ENCODE data around the gene PEX26. TPM values are rescaled to one million over a fixed set of nuclear protein-coding genes. Genes with fewer than 3 reads are reported as not detected.

PEX26 gene
- total and polyA plus RNA-seq, 4 donors, result 3.5 to 21.0 (median 16.9) TPM

DNA sequence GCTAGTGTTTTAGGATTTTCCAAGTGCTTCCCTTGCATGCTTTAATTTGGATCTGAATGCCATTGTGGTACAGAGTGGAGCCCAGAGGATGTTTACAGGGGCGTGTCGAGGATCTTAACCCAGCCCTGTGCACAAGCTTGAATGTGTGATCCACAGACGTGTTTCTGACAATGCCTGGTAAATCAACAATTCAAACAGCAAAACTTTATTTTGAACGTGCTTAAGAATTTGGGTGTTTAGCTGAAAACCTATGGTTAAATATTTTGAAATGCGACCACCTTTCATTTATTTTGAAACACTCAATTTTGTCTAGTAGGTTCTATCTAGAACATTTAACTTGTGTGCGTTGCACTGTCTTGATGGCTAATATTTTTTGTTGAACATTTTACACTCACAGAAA lies 34.6 kb downstream of the PEX26 start:
- H3K9ac ChIP-seq (ENCODE audit: low read depth in 1 of 2, low read length in 2 of 2), result no peak overlapping the region
- H3K36me3 ChIP-seq (ENCODE audit: control insufficient read depth in 4 of 4, insufficient read depth in 3 of 4, low read depth in 1 of 4, low read length in 3 of 4), result no peaks in the 10 kb centered on the region
- H3K9me3 ChIP-seq (ENCODE audit: control insufficient read depth in 4 of 4, low read length in 3 of 4), result no peaks in the 10 kb centered on the region
- TF ChIP-seq, protein P1, sequence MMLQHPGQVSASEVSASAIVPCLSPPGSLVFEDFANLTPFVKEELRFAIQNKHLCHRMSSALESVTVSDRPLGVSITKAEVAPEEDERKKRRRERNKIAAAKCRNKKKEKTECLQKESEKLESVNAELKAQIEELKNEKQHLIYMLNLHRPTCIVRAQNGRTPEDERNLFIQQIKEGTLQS (IDR thresholded peaks at IDR 0.05), result no peak
- TF ChIP-seq RXRA (IDR thresholded peaks at IDR 0.05), result no peak
- TF ChIP-seq, protein P2, sequence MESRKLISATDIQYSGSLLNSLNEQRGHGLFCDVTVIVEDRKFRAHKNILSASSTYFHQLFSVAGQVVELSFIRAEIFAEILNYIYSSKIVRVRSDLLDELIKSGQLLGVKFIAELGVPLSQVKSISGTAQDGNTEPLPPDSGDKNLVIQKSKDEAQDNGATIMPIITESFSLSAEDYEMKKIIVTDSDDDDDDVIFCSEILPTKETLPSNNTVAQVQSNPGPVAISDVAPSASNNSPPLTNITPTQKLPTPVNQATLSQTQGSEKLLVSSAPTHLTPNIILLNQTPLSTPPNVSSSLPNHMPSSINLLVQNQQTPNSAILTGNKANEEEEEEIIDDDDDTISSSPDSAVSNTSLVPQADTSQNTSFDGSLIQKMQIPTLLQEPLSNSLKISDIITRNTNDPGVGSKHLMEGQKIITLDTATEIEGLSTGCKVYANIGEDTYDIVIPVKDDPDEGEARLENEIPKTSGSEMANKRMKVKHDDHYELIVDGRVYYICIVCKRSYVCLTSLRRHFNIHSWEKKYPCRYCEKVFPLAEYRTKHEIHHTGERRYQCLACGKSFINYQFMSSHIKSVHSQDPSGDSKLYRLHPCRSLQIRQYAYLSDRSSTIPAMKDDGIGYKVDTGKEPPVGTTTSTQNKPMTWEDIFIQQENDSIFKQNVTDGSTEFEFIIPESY (IDR thresholded peaks at IDR 0.05), result no peak
- TF ChIP-seq HNF4G (IDR thresholded peaks at IDR 0.05), result no peak
- TF ChIP-seq FOXA1 (IDR thresholded peaks at IDR 0.05), result no peak
- TF ChIP-seq, protein P3, sequence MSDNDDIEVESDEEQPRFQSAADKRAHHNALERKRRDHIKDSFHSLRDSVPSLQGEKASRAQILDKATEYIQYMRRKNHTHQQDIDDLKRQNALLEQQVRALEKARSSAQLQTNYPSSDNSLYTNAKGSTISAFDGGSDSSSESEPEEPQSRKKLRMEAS (IDR thresholded peaks at IDR 0.05), result no peak
- TF ChIP-seq, protein P4, sequence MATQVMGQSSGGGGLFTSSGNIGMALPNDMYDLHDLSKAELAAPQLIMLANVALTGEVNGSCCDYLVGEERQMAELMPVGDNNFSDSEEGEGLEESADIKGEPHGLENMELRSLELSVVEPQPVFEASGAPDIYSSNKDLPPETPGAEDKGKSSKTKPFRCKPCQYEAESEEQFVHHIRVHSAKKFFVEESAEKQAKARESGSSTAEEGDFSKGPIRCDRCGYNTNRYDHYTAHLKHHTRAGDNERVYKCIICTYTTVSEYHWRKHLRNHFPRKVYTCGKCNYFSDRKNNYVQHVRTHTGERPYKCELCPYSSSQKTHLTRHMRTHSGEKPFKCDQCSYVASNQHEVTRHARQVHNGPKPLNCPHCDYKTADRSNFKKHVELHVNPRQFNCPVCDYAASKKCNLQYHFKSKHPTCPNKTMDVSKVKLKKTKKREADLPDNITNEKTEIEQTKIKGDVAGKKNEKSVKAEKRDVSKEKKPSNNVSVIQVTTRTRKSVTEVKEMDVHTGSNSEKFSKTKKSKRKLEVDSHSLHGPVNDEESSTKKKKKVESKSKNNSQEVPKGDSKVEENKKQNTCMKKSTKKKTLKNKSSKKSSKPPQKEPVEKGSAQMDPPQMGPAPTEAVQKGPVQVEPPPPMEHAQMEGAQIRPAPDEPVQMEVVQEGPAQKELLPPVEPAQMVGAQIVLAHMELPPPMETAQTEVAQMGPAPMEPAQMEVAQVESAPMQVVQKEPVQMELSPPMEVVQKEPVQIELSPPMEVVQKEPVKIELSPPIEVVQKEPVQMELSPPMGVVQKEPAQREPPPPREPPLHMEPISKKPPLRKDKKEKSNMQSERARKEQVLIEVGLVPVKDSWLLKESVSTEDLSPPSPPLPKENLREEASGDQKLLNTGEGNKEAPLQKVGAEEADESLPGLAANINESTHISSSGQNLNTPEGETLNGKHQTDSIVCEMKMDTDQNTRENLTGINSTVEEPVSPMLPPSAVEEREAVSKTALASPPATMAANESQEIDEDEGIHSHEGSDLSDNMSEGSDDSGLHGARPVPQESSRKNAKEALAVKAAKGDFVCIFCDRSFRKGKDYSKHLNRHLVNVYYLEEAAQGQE (IDR thresholded peaks at IDR 0.05), result no peak
- no peak for TF ChIP-seq SP1 (IDR thresholded peaks at IDR 0.05)
- no peak for TF ChIP-seq EGR1 (IDR thresholded peaks at IDR 0.05; ENCODE audit: low read depth in 2 of 2)
- peaks cover 0 to 17% (median 11%) of the 10 kb centered on the region in 4 donors for H3K4me1 ChIP-seq (ENCODE audit: control insufficient read depth in 4 of 4, insufficient read depth in 4 of 4, low read length in 3 of 4)
- DNase-seq (ENCODE audit: low spot score), result no peak
- no peak overlapping the region for H3K4me3 ChIP-seq (ENCODE audit: low read depth in 1 of 3, low read length in 3 of 3)
- H3K27ac ChIP-seq (ENCODE audit: low read depth in 1 of 2, low read length in 2 of 2), result no peak overlapping the region
- H3K27me3 ChIP-seq (ENCODE audit: control insufficient read depth in 4 of 4, insufficient read depth in 4 of 4, low read length in 3 of 4), result no peaks in the 10 kb centered on the region
- 87% methylated on average over 6 of the region's 6 CpGs for WGBS

DNA sequence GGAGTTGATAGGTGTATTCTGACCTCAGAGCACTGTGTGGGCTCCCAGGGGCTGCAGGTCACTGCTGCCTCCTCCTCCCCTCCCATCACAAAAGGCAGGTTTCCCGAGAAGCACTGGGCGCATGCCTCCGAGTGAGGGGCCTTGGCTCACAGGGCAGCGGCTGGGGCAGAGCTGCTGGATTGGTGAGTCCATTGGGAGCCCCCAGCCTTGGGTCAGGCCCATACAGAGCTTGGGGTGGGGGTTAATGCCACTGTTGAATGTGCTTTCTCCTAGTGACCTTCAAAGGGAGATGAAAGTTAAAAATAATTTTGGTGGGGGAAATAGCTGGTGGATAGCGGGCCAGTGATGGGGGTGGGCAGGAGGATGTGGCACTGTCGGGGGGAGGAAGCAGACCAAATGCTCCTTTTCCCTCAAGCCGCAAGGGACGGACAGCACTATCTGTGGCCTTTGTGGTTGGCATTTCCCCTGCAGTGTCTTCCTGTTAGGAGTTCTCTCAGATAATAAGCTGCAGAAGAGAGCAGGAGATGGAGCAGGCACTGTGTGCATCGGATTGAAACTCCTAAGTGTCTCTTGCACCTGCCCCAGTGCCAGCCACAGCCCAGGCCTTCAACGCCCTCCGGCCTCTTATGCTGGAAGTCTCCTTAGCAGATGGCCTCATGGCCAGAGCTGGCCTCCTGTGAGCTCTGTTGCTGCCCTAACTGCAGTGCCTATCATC lies 36.0 kb downstream of the PEX26 start:
- Histone ChIP-seq H3K27me3 (ENCODE audit: control insufficient read depth in 4 of 4, insufficient read depth in 4 of 4, low read length in 3 of 4) (no peaks in the 10 kb centered on the region), H3K9ac (ENCODE audit: low read depth in 1 of 2, low read length in 2 of 2) (no peak overlapping the region), H3K36me3 (ENCODE audit: control insufficient read depth in 4 of 4, insufficient read depth in 3 of 4, low read depth in 1 of 4, low read length in 3 of 4) (no peaks in the 10 kb centered on the region), H3K9me3 (ENCODE audit: control insufficient read depth in 4 of 4, low read length in 3 of 4) (no peaks in the 10 kb centered on the region), H3K4me1 (ENCODE audit: control insufficient read depth in 4 of 4, insufficient read depth in 4 of 4, low read length in 3 of 4) (peaks cover 0 to 17% (median 11%) of the 10 kb centered on the region in 4 donors), H3K27ac (ENCODE audit: low read depth in 1 of 2, low read length in 2 of 2) (no peak overlapping the region), H3K4me3 (ENCODE audit: low read depth in 1 of 3, low read length in 3 of 3) (no peak overlapping the region)
- WGBS, result 83% methylated on average over 11 of the region's 11 CpGs
- DNase-seq (ENCODE audit: low spot score), result no peak
- TF ChIP-seq GABPA (IDR thresholded peaks at IDR 0.05 in 1 of 2, conservative IDR thresholded peaks at IDR 0.05 in 1 of 2) (no peak), HNF4A (conservative IDR thresholded peaks at IDR 0.05) (no peak), FOXA1 (IDR thresholded peaks at IDR 0.05) (no peak), RXRA (IDR thresholded peaks at IDR 0.05) (no peak), NR2F2 (IDR thresholded peaks at IDR 0.05) (no peak), JUND (IDR thresholded peaks at IDR 0.05) (no peak), FOXA2 (IDR thresholded peaks at IDR 0.05) (no peak), EGR1 (IDR thresholded peaks at IDR 0.05; ENCODE audit: low read depth in 2 of 2) (no peak), RAD21 (IDR thresholded peaks at IDR 0.05) (no peak), HNF4G (IDR thresholded peaks at IDR 0.05) (no peak), YY1 (IDR thresholded peaks at IDR 0.05) (no peak), SP1 (IDR thresholded peaks at IDR 0.05) (no peak)
- TF ChIP-seq, protein P2 (IDR thresholded peaks at IDR 0.05), result no peak
- TF ChIP-seq, protein P4 (IDR thresholded peaks at IDR 0.05), result no peak
- TF ChIP-seq, protein P3 (IDR thresholded peaks at IDR 0.05), result no peak
- TF ChIP-seq, protein P1 (IDR thresholded peaks at IDR 0.05), result no peak

All from liver (tissue), 9 donors.